ENCODE results near the gene RIN1. TPM values are rescaled to one million over a fixed set of nuclear protein-coding genes. Genes with fewer than 3 reads are reported as not detected.

Gene RIN1
- total RNA-seq, 1 donor from 2014 or later, result 0.56 TPM

DNA sequence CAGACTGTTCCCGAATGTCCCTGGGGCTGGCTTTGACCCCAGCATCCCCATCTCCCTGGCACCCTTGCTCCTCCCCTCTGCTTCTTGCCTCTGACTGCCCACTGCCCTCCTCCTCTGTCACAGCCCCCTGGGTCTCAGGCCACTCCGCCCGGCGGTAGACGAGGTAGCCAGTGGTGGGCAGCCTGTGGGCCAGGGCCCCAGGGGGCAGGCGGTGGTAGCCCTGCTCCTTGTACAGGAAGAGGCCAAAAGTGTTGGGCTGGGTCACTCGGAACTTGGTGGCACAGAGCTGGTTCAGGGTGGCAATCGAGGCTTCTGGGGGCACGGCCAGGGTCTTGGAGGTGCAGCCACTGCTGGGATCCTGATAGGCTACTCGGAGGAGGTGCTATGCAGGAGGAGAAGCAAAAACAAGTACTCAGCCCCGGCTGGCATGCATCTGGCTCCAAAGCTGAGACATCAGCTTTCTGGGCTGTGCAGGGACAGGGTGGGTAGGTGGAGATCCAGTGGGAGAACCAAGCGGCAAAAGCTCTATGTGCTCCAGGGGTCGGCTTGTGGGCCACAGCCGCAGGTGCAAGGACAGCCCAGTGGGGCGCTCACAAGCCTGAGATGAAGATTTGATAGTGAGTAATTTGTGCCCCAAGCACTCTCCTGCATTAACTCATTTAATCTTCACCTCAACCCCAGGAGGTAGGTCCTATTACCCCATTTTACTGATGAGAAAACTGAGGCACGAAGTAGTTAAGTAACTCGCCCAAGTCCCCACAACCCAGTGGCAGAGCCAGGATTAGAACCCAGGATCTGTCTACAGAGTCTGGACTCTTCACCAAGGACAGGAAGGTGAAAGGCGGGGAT, 3.6 kb downstream of the RIN1 start:
- no peaks in the 10 kb centered on the region for H3K9me3 ChIP-seq (ENCODE audit: low read depth)
- Mint-ChIP-seq H3K4me3 (no peak overlapping the region), H3K4me1 (peaks cover 35% of the 10 kb centered on the region)

DNA sequence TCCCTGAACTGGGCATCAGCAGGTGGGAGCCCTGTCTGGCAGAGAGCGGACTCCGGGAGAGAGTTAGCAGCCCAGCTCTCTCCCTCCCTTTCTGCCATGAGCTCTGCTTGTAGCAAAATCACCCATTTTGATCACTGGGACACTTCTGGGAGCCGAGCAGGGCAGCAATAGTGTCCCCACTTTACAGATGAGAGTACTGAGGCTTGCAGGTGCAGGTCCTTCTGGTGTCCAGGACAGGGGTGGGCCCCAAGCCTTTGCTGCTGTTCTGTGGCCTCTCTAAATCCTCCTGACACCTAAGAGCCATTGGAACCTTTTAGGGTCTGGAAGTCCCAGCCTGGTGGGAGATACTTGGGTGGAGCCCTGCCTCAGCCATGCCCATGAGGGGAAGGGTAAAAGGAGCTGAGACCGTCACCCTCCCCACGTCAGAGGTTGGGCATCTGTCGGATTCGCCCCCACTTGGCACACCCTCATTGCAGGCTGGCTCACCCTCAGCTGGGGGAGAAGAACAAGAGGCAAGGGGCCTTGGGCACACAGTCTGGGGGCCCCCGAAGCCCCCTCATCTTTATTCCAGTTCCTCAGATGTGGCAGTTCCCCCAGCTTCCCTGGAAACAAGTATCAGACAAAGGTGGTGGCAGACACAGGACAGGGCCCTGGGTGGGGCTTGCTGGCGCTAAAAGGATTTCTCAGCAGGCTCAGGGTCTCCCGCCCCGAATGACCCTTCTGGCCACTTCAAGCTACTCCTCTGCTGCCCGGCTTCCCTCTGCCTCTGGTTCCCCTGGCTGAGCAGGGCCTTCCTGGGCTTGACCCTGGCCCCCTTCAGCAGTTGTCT, 4.5 kb downstream of the RIN1 start:
- Histone ChIP-seq H3K9me3 (ENCODE audit: low read depth) (no peaks in the 10 kb centered on the region), H3F3A (ENCODE audit: low read depth) (peaks cover 4% of the 10 kb centered on the region), H3K36me3 (no peaks in the 10 kb centered on the region), H3K9ac (no peak overlapping the region), H3K27me3 (peaks cover 8% of the 10 kb centered on the region), H4K20me1 (ENCODE audit: low read depth) (peaks cover under 1% of the 10 kb centered on the region), H3K27ac (no peak overlapping the region), H3K4me2 (no peak overlapping the region), H2AFZ (replicated peaks) (no peak overlapping the region), H3K79me2 (ENCODE audit: low read depth) (no peaks in the 10 kb centered on the region), H3K4me3 (no peak overlapping the region), H3K4me1 (peaks cover 15% of the 10 kb centered on the region)
- TF ChIP-seq EZH2phosphoT487 (IDR thresholded peaks at IDR 0.05), result no peak
- DNase-seq (ENCODE audit: low spot score), result no peak
- H3K27me3 Mint-ChIP-seq (ENCODE audit: insufficient read depth, low read depth), result peaks cover 7% of the 10 kb centered on the region
- no peak overlapping the region for H3K4me3 Mint-ChIP-seq
- peaks cover 32% of the 10 kb centered on the region for H3K4me1 Mint-ChIP-seq
- no peaks in the 10 kb centered on the region for H3K9me3 Mint-ChIP-seq
- no peaks in the 10 kb centered on the region for H3K36me3 Mint-ChIP-seq
- H3K27ac Mint-ChIP-seq, result no peak overlapping the region

More for the DNA sequence above, 3.6 kb downstream of the RIN1 start:
- Histone ChIP-seq H4K20me1 (ENCODE audit: low read depth) (peaks cover 5% of the 10 kb centered on the region), H3K27ac (no peak overlapping the region), H3K79me2 (ENCODE audit: low read depth) (no peaks in the 10 kb centered on the region), H3F3A (ENCODE audit: low read depth) (peaks cover 12% of the 10 kb centered on the region), H2AFZ (replicated peaks) (no peak overlapping the region), H3K27me3 (peaks cover 8% of the 10 kb centered on the region), H3K36me3 (no peaks in the 10 kb centered on the region), H3K4me3 (no peak overlapping the region), H3K9ac (no peak overlapping the region), H3K4me2 (no peak overlapping the region), H3K4me1 (peaks cover 15% of the 10 kb centered on the region)
- no peaks in the 10 kb centered on the region for H3K36me3 Mint-ChIP-seq
- TF ChIP-seq EZH2phosphoT487 (IDR thresholded peaks at IDR 0.05) (no peak), EZH2 (IDR thresholded peaks at IDR 0.05) (no peak)
- TF ChIP-seq, protein P1, sequence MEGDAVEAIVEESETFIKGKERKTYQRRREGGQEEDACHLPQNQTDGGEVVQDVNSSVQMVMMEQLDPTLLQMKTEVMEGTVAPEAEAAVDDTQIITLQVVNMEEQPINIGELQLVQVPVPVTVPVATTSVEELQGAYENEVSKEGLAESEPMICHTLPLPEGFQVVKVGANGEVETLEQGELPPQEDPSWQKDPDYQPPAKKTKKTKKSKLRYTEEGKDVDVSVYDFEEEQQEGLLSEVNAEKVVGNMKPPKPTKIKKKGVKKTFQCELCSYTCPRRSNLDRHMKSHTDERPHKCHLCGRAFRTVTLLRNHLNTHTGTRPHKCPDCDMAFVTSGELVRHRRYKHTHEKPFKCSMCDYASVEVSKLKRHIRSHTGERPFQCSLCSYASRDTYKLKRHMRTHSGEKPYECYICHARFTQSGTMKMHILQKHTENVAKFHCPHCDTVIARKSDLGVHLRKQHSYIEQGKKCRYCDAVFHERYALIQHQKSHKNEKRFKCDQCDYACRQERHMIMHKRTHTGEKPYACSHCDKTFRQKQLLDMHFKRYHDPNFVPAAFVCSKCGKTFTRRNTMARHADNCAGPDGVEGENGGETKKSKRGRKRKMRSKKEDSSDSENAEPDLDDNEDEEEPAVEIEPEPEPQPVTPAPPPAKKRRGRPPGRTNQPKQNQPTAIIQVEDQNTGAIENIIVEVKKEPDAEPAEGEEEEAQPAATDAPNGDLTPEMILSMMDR (IDR thresholded peaks at IDR 0.05), result no peak
- no peak for DNase-seq (ENCODE audit: low spot score)
- no peaks in the 10 kb centered on the region for H3K9me3 Mint-ChIP-seq
- no peak overlapping the region for H3K27ac Mint-ChIP-seq
- H3K27me3 Mint-ChIP-seq (ENCODE audit: insufficient read depth, low read depth), result peaks cover 7% of the 10 kb centered on the region

DNA sequence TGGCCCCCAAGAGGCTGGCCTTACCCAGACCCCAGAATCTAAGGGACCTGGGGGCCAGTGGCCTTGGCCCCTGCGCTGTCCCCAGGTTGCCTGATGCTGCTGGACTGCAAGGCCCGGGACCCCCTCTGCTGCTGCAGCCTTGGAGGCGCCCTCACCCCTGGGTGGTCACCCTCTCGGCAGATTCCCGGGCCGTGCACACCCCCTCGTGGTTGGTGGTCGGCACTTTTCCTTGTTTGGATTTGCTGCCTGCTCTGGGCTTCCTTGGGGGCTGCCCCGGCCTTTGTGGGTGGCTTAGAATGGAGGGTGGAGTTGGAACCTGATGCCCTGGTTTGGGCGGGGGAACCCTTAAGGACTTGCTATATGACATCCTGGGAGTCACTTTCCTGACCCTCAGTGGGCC, 5.3 kb downstream of the RIN1 start:
- Histone ChIP-seq H3K36me3 (no peaks in the 10 kb centered on the region), H3K9me3 (ENCODE audit: low read depth) (no peaks in the 10 kb centered on the region), H3F3A (ENCODE audit: low read depth) (no peaks in the 10 kb centered on the region), H3K27ac (no peak overlapping the region), H3K4me2 (no peak overlapping the region), H3K4me3 (no peak overlapping the region), H3K27me3 (peaks cover 8% of the 10 kb centered on the region), H3K4me1 (peaks cover 8% of the 10 kb centered on the region), H4K20me1 (ENCODE audit: low read depth) (no peaks in the 10 kb centered on the region), H3K79me2 (ENCODE audit: low read depth) (no peaks in the 10 kb centered on the region), H2AFZ (replicated peaks) (no peak overlapping the region), H3K9ac (no peak overlapping the region)
- TF ChIP-seq EZH2 (IDR thresholded peaks at IDR 0.05) (no peak), EZH2phosphoT487 (IDR thresholded peaks at IDR 0.05) (no peak)
- TF ChIP-seq, protein P1 (IDR thresholded peaks at IDR 0.05), result no peak
- Mint-ChIP-seq H3K4me1 (peaks cover 31% of the 10 kb centered on the region), H3K9me3 (no peaks in the 10 kb centered on the region), H3K4me3 (no peak overlapping the region), H3K27me3 (ENCODE audit: insufficient read depth, low read depth) (peaks cover 7% of the 10 kb centered on the region), H3K36me3 (no peaks in the 10 kb centered on the region), H3K27ac (no peak overlapping the region)
- DNase-seq (ENCODE audit: low spot score), result no peak
